Liver (tissue), 3 donors: ENCODE results near the gene PCSK6.

Experiments used
- EGR1 ChIP-seq, 2 donors: IDR thresholded peaks; 2 replicates each; pipeline ENCODE4 v1.6.1; 2016 to 2018; ENCODE audit warnings: antibody characterized with exemption in 2 of 2, low read depth in 2 of 2
- FOXA1 ChIP-seq: IDR thresholded peaks from 2 replicates; pipeline ENCODE4 v1.6.1; 2016; ENCODE audit warnings: antibody characterized with exemption
- FOXA2 ChIP-seq: IDR thresholded peaks from 2 replicates; pipeline ENCODE4 v1.6.1; 2016; ENCODE audit warnings: antibody characterized with exemption
- HNF4G ChIP-seq: IDR thresholded peaks from 2 replicates; pipeline ENCODE4 v1.6.1; 2016; ENCODE audit warnings: antibody characterized with exemption
- JUND ChIP-seq, 2 donors: IDR thresholded peaks; 2 replicates each; pipeline ENCODE4 v1.6.1; 2016; ENCODE audit warnings: antibody characterized with exemption in 2 of 2
- RAD21 ChIP-seq, 2 donors: IDR thresholded peaks; 2 replicates each; pipeline ENCODE4 v1.6.1; 2016; ENCODE audit warnings: antibody characterized with exemption in 2 of 2, mild to moderate bottlenecking in 2 of 2
- TAF1 ChIP-seq: conservative IDR thresholded peaks from 2 replicates; pipeline ENCODE4 v1.6.1; 2016; ENCODE audit warnings: antibody characterized with exemption, mild to moderate bottlenecking
- YY1 ChIP-seq: IDR thresholded peaks from 2 replicates; pipeline ENCODE4 v1.6.1; 2016; ENCODE audit warnings: antibody characterized with exemption, mild to moderate bottlenecking
- TF ChIP-seq, protein P1 (sequence below): fragments of 150-350 bp; IDR thresholded peaks from 2 replicates; pipeline ENCODE4 v1.5.1; 2017; ENCODE audit warnings: improper control_type of control experiment, low read depth, low read length; ENCODE audit not compliant: missing input control
- TF ChIP-seq, protein P2 (sequence below): IDR thresholded peaks from 2 replicates; pipeline ENCODE4 v1.6.1; 2016; ENCODE audit warnings: antibody characterized with exemption
- TF ChIP-seq, protein P3 (sequence below): IDR thresholded peaks from 2 replicates; pipeline ENCODE4 v1.6.1; 2016; ENCODE audit warnings: antibody characterized with exemption, mild to moderate bottlenecking
- TF ChIP-seq, protein P4 (sequence below): IDR thresholded peaks from 2 replicates; pipeline ENCODE4 v1.6.1; 2016; ENCODE audit warnings: antibody characterized with exemption
- TF ChIP-seq, protein P5 (sequence below): IDR thresholded peaks from 2 replicates; pipeline ENCODE4 v1.6.1; 2016; ENCODE audit warnings: antibody characterized with exemption
- donor health status: healthy.
- donor health status: healthy.

GRCh38 chr15:101479851-101480612 is 9.5 kb downstream of the PCSK6 start:
- TF ChIP-seq, protein P1, sequence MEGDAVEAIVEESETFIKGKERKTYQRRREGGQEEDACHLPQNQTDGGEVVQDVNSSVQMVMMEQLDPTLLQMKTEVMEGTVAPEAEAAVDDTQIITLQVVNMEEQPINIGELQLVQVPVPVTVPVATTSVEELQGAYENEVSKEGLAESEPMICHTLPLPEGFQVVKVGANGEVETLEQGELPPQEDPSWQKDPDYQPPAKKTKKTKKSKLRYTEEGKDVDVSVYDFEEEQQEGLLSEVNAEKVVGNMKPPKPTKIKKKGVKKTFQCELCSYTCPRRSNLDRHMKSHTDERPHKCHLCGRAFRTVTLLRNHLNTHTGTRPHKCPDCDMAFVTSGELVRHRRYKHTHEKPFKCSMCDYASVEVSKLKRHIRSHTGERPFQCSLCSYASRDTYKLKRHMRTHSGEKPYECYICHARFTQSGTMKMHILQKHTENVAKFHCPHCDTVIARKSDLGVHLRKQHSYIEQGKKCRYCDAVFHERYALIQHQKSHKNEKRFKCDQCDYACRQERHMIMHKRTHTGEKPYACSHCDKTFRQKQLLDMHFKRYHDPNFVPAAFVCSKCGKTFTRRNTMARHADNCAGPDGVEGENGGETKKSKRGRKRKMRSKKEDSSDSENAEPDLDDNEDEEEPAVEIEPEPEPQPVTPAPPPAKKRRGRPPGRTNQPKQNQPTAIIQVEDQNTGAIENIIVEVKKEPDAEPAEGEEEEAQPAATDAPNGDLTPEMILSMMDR, result no peak
- no peak for TF ChIP-seq YY1
- no peak for TF ChIP-seq RAD21 (IDR thresholded peaks at IDR 0.05)
- TF ChIP-seq, protein P2, sequence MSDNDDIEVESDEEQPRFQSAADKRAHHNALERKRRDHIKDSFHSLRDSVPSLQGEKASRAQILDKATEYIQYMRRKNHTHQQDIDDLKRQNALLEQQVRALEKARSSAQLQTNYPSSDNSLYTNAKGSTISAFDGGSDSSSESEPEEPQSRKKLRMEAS, result no peak
- TF ChIP-seq HNF4G, result no peak
- TF ChIP-seq, protein P3, sequence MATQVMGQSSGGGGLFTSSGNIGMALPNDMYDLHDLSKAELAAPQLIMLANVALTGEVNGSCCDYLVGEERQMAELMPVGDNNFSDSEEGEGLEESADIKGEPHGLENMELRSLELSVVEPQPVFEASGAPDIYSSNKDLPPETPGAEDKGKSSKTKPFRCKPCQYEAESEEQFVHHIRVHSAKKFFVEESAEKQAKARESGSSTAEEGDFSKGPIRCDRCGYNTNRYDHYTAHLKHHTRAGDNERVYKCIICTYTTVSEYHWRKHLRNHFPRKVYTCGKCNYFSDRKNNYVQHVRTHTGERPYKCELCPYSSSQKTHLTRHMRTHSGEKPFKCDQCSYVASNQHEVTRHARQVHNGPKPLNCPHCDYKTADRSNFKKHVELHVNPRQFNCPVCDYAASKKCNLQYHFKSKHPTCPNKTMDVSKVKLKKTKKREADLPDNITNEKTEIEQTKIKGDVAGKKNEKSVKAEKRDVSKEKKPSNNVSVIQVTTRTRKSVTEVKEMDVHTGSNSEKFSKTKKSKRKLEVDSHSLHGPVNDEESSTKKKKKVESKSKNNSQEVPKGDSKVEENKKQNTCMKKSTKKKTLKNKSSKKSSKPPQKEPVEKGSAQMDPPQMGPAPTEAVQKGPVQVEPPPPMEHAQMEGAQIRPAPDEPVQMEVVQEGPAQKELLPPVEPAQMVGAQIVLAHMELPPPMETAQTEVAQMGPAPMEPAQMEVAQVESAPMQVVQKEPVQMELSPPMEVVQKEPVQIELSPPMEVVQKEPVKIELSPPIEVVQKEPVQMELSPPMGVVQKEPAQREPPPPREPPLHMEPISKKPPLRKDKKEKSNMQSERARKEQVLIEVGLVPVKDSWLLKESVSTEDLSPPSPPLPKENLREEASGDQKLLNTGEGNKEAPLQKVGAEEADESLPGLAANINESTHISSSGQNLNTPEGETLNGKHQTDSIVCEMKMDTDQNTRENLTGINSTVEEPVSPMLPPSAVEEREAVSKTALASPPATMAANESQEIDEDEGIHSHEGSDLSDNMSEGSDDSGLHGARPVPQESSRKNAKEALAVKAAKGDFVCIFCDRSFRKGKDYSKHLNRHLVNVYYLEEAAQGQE, result no peak
- no peak for TF ChIP-seq FOXA1
- TF ChIP-seq TAF1, result no peak
- TF ChIP-seq FOXA2, result no peak
- TF ChIP-seq, protein P4, sequence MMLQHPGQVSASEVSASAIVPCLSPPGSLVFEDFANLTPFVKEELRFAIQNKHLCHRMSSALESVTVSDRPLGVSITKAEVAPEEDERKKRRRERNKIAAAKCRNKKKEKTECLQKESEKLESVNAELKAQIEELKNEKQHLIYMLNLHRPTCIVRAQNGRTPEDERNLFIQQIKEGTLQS, result no peak
- no peak for TF ChIP-seq EGR1 (IDR thresholded peaks at IDR 0.05; ENCODE audit: low read depth in 2 of 2)
- TF ChIP-seq, protein P5, sequence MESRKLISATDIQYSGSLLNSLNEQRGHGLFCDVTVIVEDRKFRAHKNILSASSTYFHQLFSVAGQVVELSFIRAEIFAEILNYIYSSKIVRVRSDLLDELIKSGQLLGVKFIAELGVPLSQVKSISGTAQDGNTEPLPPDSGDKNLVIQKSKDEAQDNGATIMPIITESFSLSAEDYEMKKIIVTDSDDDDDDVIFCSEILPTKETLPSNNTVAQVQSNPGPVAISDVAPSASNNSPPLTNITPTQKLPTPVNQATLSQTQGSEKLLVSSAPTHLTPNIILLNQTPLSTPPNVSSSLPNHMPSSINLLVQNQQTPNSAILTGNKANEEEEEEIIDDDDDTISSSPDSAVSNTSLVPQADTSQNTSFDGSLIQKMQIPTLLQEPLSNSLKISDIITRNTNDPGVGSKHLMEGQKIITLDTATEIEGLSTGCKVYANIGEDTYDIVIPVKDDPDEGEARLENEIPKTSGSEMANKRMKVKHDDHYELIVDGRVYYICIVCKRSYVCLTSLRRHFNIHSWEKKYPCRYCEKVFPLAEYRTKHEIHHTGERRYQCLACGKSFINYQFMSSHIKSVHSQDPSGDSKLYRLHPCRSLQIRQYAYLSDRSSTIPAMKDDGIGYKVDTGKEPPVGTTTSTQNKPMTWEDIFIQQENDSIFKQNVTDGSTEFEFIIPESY, result no peak
- no peak for TF ChIP-seq JUND (IDR thresholded peaks at IDR 0.05)
